Brain microvascular endothelial cell (primary cell): ENCODE data around the gene TACC3.

Source experiments
- DNase-seq: peaks from one replicate; pipeline ENCODE4 v3.0.0-alpha.2; 2020
- H3K27ac ChIP-seq: fragments of 250-450 bp; sonication (Bioruptor Pico); 2 replicates; pipeline ENCODE4 v1.5.1; 2020; ENCODE audit warnings: mild to moderate bottlenecking, moderate library complexity
- H3K27me3 ChIP-seq: fragments of 250-450 bp; sonication (Bioruptor Pico); replicated peaks from 2 replicates; pipeline ENCODE4 v1.5.1; 2020; ENCODE audit warnings: mild to moderate bottlenecking
- H3K36me3 ChIP-seq: fragments of 250-450 bp; sonication (Bioruptor Pico); replicated peaks from 2 replicates; pipeline ENCODE4 v1.5.1; 2020; ENCODE audit warnings: mild to moderate bottlenecking
- H3K4me3 ChIP-seq: 2 replicates; pipeline ENCODE4 v1.5.1; 2011; ENCODE audit warnings: low read depth, mild to moderate bottlenecking, control low read depth, low read length, moderate library complexity
- CTCF ChIP-seq: IDR thresholded peaks from 2 replicates; pipeline ENCODE4 v1.5.1; 2011; ENCODE audit warnings: low read depth, mild to moderate bottlenecking, moderate library complexity, low read length, control low read depth, inconsistent platforms; ENCODE audit errors: missing control alignments
- in situ Hi-C: cut with HindIII; loops from 2 replicates; pipeline ENCODE4 v1.10.0; 2017; ENCODE audit warnings: low sequenced_read_pairs, low pct_ligation_motif_present

Gene TACC3

GRCh38 chr4:1714303-1715001 lies 6.9 kb upstream of the TACC3 start:
- H3K36me3 ChIP-seq = peaks cover 6% of the 10 kb centered on the region
- H3K27ac ChIP-seq = no peak overlapping the region
- H3K27me3 ChIP-seq = no peaks in the 10 kb centered on the region
- in situ Hi-C loops = no loop called here
- H3K4me3 ChIP-seq = no peak overlapping the region
- TF ChIP-seq CTCF = no peak
- no peak for DNase-seq

GRCh38 chr4:1715002-1715758 lies 6.1 kb upstream of the TACC3 start:
- in situ Hi-C loops = no loop called here
- H3K27ac ChIP-seq = no peak overlapping the region
- DNase-seq = no peak
- no peaks in the 10 kb centered on the region for H3K27me3 ChIP-seq
- TF ChIP-seq CTCF = no peak
- H3K4me3 ChIP-seq = no peak overlapping the region
- H3K36me3 ChIP-seq = peaks cover under 1% of the 10 kb centered on the region

- Histone ChIP-seq H3K36me3 (no peaks in the 10 kb centered on the region), H3K27ac (no peak overlapping the region), H3K27me3 (no peaks in the 10 kb centered on the region), H3K4me3 (no peak overlapping the region)
- in situ Hi-C loops = no loop called here
- no peak for DNase-seq
- TF ChIP-seq CTCF = no peak
These were observed 5.0 kb upstream of the TACC3 start for GRCh38 chr4:1716065-1716945.

- Histone ChIP-seq H3K27me3 (no peaks in the 10 kb centered on the region), H3K36me3 (no peaks in the 10 kb centered on the region), H3K4me3 (no peak overlapping the region), H3K27ac (no peak overlapping the region)
- no peak for DNase-seq
- no peak for TF ChIP-seq CTCF
- in situ Hi-C loops = no loop called here
These were observed 3.9 kb upstream of the TACC3 start for GRCh38 chr4:1717129-1718094.
